ENCODE results near the gene HADHA.

The HADHA gene

GRCh38 chr2:26268213-26268612 lies 23.8 kb upstream of the HADHA start:
- TF ChIP-seq TAF1 (IDR thresholded peaks at IDR 0.05; ENCODE audit: borderline replicate concordance, insufficient read depth, low read length), result no peak
- TF ChIP-seq SIN3A (IDR thresholded peaks at IDR 0.05; ENCODE audit: borderline replicate concordance, insufficient read depth, low read length), result no peak
- TF ChIP-seq POLR2AphosphoS5 (IDR thresholded peaks at IDR 0.05; ENCODE audit: low read depth, low read length), result no peak
- no peak for TF ChIP-seq REST (IDR thresholded peaks at IDR 0.05; ENCODE audit: insufficient read depth in 1 of 2, low read depth in 2 of 2, low read length in 2 of 2)
- no peak for TF ChIP-seq FOXP2 (optimal IDR thresholded peaks at IDR 0.05; ENCODE audit: borderline replicate concordance, extremely low read depth, extremely low read length, insufficient read depth)

GRCh38 chr2:26255759-26256384 lies 11.4 kb upstream of the HADHA start:
- TF ChIP-seq FOXP2 (optimal IDR thresholded peaks at IDR 0.05; ENCODE audit: borderline replicate concordance, extremely low read depth, extremely low read length, insufficient read depth) (no peak), POLR2AphosphoS5 (IDR thresholded peaks at IDR 0.05; ENCODE audit: low read depth, low read length) (no peak), TAF1 (IDR thresholded peaks at IDR 0.05; ENCODE audit: borderline replicate concordance, insufficient read depth, low read length) (no peak), REST (IDR thresholded peaks at IDR 0.05; ENCODE audit: insufficient read depth in 1 of 2, low read depth in 2 of 2, low read length in 2 of 2) (no peak), SIN3A (IDR thresholded peaks at IDR 0.05; ENCODE audit: borderline replicate concordance, insufficient read depth, low read length) (no peak)

- TF ChIP-seq POLR2AphosphoS5 (IDR thresholded peaks at IDR 0.05; ENCODE audit: low read depth, low read length), result no peak
- TF ChIP-seq TAF1 (IDR thresholded peaks at IDR 0.05; ENCODE audit: borderline replicate concordance, insufficient read depth, low read length), result no peak
- no peak for TF ChIP-seq FOXP2 (optimal IDR thresholded peaks at IDR 0.05; ENCODE audit: borderline replicate concordance, extremely low read depth, extremely low read length, insufficient read depth)
- no peak for TF ChIP-seq SIN3A (IDR thresholded peaks at IDR 0.05; ENCODE audit: borderline replicate concordance, insufficient read depth, low read length)
- no peak for TF ChIP-seq REST (IDR thresholded peaks at IDR 0.05; ENCODE audit: insufficient read depth in 1 of 2, low read depth in 2 of 2, low read length in 2 of 2)
Observed at GRCh38 chr2:26251893-26252292, 7.5 kb upstream of the HADHA start.

- no peak for TF ChIP-seq SIN3A (IDR thresholded peaks at IDR 0.05; ENCODE audit: borderline replicate concordance, insufficient read depth, low read length)
- TF ChIP-seq POLR2AphosphoS5 (IDR thresholded peaks at IDR 0.05; ENCODE audit: low read depth, low read length), result no peak
- no peak for TF ChIP-seq FOXP2 (optimal IDR thresholded peaks at IDR 0.05; ENCODE audit: borderline replicate concordance, extremely low read depth, extremely low read length, insufficient read depth)
- no peak for TF ChIP-seq TAF1 (IDR thresholded peaks at IDR 0.05; ENCODE audit: borderline replicate concordance, insufficient read depth, low read length)
- TF ChIP-seq REST (IDR thresholded peaks at IDR 0.05; ENCODE audit: insufficient read depth in 1 of 2, low read depth in 2 of 2, low read length in 2 of 2), result no peak
Observed at GRCh38 chr2:26249625-26250024, 5.2 kb upstream of the HADHA start.
